Endothelial cell of umbilical vein (primary cell): ENCODE results near the gene HIKESHI.

ENCODE experiments used
- CTCF ChIP-seq, 2 donors: IDR thresholded peaks; 1 replicate in 1 of 2; 2 replicates in 1 of 2; pipeline ENCODE4 v1.5.1; 2011; ENCODE audit warnings: low read length in 2 of 2, mild to moderate bottlenecking in 2 of 2, moderate library complexity in 2 of 2, control low read depth in 1 of 2, inconsistent platforms in 1 of 2, low read depth in 1 of 2; ENCODE audit not compliant: insufficient read depth in 1 of 2; ENCODE audit errors: extremely low read depth in 1 of 2
- EZH2 ChIP-seq: IDR thresholded peaks from 2 replicates; pipeline ENCODE4 v1.6.1; 2012; ENCODE audit warnings: borderline replicate concordance, low read depth, mild to moderate bottlenecking, moderate library complexity, low read length, inconsistent platforms; ENCODE audit not compliant: severe bottlenecking

GRCh38 chr11:86257446-86257845, 44.6 kb upstream of the HIKESHI start:
- TF ChIP-seq EZH2 = no peak
- TF ChIP-seq CTCF (IDR thresholded peaks at IDR 0.05; ENCODE audit: extremely low read depth in 1 of 2, insufficient read depth in 1 of 2, low read depth in 1 of 2, low read length in 2 of 2) = no peak
